ENCODE data around the gene FAM13A. TPM values are rescaled to one million over a fixed set of nuclear protein-coding genes. Genes with fewer than 3 reads are reported as not detected.

Gene FAM13A
- total and polyA plus RNA-seq, 10 of the 15 experiments (the other 5 are each of a cell fraction or from before 2014, with no cell fraction given) = 0.05 to 1.8 (median 0.27) TPM; not detected in 1

GRCh38 chr4:89021684-89022083, 35.3 kb downstream of the FAM13A start:
- no peak overlapping the region for H2AFZ ChIP-seq (ENCODE audit: control insufficient read depth, low read depth, low read length)
- intact Hi-C loops (cut with micrococcal nuclease; ENCODE audit: unreplicated experiment) (loop anchor here (5.0 kb wide), 1 partner anchor 804 kb away; no protein-coding TSS in a partner anchor), in situ Hi-C loops (cut with MboI) (loop anchor here (5.0 kb wide), 2 partner anchors 204 to 494 kb away; no protein-coding TSS in a partner anchor)
- H3K27ac ChIP-seq (ENCODE audit: control insufficient read depth, insufficient read depth) = no peak overlapping the region
- ChIA-PET RAD21 (ENCODE audit: unreplicated experiment) (interaction anchor here (0.6 to 7.4 kb wide), 16 partner anchors 12 to 646 kb away, joined by 3 to 263 read pairs (median 6); no protein-coding TSS in a partner anchor), SMC1A (ENCODE audit: uncharacterized antibody, unreplicated experiment) (interaction anchor here (0.7 to 10.4 kb wide), 27 partner anchors 12 to 506 kb away, joined by 3 to 401 read pairs (median 4); partner anchors contain the start of genes FAM13A, PYURF and TIGD2), POLR2A (interaction anchor here (1.1 to 3.4 kb wide), 2 partner anchors 201 to 214 kb away, joined by 4 to 15 read pairs; no protein-coding TSS in a partner anchor), CTCF (interaction anchor here (0.8 to 10.4 kb wide), 16 partner anchors 10 to 495 kb away, joined by 3 to 433 read pairs (median 20); partner anchors contain the start of gene FAM13A)
- WGBS (ENCODE audit: insufficient coverage, insufficient replicate concordance, low lambda C conversion rate, missing lambda C conversion rate) = 67% methylated on average over 2 of the region's 2 CpGs
- H3K79me2 ChIP-seq (ENCODE audit: control insufficient read depth, insufficient read depth, low read length) = no peaks in the 10 kb centered on the region
- no peaks in the 10 kb centered on the region; the same call in 2 of the 3 replicates for H3K9me3 ChIP-seq (replicated peaks; ENCODE audit: control insufficient read depth, insufficient read depth, low read length)
- no peaks in the 10 kb centered on the region for H4K20me1 ChIP-seq (ENCODE audit: control insufficient read depth, insufficient read depth)
- FAIRE-seq (no peak), ATAC-seq (no peak), DNase-seq (ENCODE audit: low read depth, low spot score) (no peak)
- TF ChIP-seq IKZF2 (IDR thresholded peaks at IDR 0.05) (no peak), MEF2B (IDR thresholded peaks at IDR 0.05; ENCODE audit: partially characterized antibody, poor library complexity, severe bottlenecking) (no peak), SKIL (IDR thresholded peaks at IDR 0.05; ENCODE audit: low read depth, poor library complexity, severe bottlenecking) (no peak), ZNF207 (IDR thresholded peaks at IDR 0.05; ENCODE audit: borderline replicate concordance) (no peak), ZNF687 (IDR thresholded peaks at IDR 0.05) (no peak), ELK1 (IDR thresholded peaks at IDR 0.05; ENCODE audit: low read depth, low read length) (no peak)
- BruUV-seq (replicated peaks) = no TSS peak
- no peaks in the 10 kb centered on the region for H3K36me3 ChIP-seq (ENCODE audit: control insufficient read depth in 2 of 2, insufficient read depth in 2 of 2, low read length in 1 of 2)
- H3K9ac ChIP-seq (ENCODE audit: control insufficient read depth, insufficient read depth, low read length) = no peak overlapping the region
- no peaks in the 10 kb centered on the region for H3K4me1 ChIP-seq (ENCODE audit: control insufficient read depth, insufficient read depth, low read length)
- no peak overlapping the region for H3K4me3 ChIP-seq
- H3K4me2 ChIP-seq (ENCODE audit: control insufficient read depth, insufficient read depth) = no peak overlapping the region
- H3K27me3 ChIP-seq (replicated peaks in 1 of 2; ENCODE audit: control insufficient read depth in 2 of 2, insufficient read depth in 2 of 2, low read length in 1 of 2) = no peaks in the 10 kb centered on the region

Measured in GM12878 (cell line).